GM12872 (cell line): ENCODE results near the gene ZNF474.

Source experiments
- TF ChIP-seq, protein P1 (sequence below): IDR thresholded peaks from 3 replicates; pipeline ENCODE4 v1.5.1; 2011; ENCODE audit warnings: low read depth, mild to moderate bottlenecking, low read length, moderate library complexity; ENCODE audit not compliant: insufficient read depth

ZNF474 gene

DNA sequence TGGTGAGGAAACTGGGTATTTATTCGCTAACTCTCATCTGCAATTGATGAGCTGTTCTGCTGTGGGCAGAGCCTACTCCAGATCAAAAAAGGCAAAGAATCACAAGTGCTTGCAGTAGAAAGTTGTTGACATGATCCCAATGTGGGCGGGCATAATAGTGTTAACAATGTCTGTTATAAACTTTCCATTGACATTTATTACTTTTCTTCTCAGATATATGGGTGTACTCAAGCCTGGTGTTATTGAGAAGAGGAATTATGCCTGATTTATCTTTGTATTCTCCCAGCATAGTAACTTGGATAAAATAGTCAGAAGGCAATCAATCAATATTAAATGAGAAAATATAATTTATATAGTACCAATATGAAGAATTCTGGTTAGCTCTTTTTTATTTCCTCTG is 47.8 kb downstream of the ZNF474 start:
- TF ChIP-seq, protein P1, sequence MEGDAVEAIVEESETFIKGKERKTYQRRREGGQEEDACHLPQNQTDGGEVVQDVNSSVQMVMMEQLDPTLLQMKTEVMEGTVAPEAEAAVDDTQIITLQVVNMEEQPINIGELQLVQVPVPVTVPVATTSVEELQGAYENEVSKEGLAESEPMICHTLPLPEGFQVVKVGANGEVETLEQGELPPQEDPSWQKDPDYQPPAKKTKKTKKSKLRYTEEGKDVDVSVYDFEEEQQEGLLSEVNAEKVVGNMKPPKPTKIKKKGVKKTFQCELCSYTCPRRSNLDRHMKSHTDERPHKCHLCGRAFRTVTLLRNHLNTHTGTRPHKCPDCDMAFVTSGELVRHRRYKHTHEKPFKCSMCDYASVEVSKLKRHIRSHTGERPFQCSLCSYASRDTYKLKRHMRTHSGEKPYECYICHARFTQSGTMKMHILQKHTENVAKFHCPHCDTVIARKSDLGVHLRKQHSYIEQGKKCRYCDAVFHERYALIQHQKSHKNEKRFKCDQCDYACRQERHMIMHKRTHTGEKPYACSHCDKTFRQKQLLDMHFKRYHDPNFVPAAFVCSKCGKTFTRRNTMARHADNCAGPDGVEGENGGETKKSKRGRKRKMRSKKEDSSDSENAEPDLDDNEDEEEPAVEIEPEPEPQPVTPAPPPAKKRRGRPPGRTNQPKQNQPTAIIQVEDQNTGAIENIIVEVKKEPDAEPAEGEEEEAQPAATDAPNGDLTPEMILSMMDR = no peak

- TF ChIP-seq, protein P1 = no peak
Measured at GRCh38 chr5:122179701-122180100, 50.4 kb downstream of the ZNF474 start.

DNA sequence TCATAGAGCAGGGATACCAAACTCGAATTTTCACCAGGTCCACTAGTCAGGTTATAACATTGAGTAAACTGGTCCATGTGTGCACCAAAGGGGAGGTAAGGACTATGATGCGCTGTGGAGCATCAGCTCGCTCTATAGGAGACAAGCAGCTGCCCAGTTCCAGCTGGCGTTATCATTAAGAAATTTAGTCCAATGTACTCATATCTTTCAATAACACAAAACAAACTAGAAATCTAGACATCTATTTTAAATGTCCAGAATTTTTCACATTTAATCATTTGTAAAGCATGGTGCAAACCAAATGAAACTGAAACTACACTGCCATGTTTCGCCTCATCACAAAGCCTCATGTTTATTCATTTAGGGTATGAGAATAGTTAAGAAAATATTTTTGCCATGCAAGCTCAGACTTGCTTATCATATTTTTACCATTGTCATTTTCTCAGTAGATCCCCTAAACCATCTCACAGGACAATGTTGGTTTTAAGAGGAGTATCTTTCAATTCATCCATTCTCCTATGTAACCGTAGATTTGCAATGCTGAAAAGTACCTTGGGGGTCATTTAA is 50.9 kb downstream of the ZNF474 start:
- TF ChIP-seq, protein P1 = no peak

DNA sequence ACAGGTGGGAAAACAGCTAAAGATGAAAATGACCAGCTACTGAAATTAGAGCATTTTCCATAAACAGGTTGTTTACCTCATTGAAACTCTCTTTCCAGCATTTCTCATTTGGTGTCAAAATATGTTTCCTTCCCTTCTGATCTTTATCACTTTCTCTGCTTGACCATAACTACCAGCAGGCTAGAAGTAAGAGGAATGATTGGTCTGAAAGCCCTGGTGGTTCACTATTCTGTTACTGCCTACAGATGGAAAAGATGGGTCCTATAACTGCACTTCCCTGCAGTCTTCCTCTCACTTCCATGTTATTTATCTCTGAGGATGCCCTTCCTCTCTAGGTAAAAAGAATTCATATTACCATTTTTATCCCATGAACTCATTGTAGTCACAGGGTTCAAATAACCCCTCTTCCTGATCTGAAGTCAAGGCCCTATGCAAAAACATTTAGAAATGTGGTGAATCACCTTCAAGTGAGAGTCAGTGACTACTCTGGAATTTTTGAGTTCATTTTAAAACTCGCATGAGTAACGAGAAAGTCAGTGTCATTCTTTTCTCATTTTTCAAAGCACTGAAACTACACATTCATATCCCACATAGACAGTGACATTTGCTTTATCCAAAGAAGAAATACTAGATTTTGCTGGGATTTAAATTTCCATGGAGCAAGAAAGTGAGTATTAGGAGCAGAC is 51.7 kb downstream of the ZNF474 start:
- TF ChIP-seq, protein P1 = no peak

DNA sequence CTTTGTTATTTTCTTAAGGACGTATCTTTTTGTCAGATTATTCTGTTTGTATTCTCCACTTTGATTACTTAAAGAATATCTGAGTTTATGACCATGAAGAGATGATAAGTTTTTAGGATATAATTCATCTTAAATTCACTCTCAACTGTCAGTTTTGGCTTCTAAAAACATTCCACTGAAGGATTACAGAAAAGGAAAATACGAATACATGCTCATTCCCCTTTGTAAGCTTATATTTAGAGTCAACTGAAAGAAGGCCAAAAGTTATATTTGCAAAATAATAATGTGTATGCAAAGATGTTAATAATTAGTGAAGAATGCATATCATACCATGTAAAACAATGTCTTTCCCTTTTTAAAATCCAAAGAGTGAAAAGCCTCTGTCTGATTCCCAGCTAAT is 52.5 kb downstream of the ZNF474 start:
- TF ChIP-seq, protein P1 = no peak

DNA sequence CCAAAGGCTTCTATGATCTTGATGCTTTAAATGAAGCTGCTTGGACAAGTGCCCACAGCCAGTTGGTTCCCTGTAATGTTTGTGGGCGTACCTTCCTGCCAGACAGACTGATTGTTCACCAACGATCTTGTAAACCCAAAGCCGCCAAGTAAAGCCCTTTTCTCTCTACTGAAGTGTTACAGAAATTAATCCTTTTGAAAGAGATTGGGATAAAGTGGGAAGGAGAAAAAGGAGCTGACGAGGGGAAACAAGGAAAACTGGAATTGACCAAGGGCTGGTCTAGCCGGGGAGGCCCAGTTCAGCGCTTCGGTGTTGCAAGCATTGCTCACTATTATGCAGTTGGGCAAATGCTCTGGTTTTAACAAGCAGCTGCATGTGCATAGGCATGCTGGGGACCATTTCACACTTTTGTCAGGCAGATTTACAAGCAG is 53.2 kb downstream of the ZNF474 start:
- TF ChIP-seq, protein P1 = no peak

DNA sequence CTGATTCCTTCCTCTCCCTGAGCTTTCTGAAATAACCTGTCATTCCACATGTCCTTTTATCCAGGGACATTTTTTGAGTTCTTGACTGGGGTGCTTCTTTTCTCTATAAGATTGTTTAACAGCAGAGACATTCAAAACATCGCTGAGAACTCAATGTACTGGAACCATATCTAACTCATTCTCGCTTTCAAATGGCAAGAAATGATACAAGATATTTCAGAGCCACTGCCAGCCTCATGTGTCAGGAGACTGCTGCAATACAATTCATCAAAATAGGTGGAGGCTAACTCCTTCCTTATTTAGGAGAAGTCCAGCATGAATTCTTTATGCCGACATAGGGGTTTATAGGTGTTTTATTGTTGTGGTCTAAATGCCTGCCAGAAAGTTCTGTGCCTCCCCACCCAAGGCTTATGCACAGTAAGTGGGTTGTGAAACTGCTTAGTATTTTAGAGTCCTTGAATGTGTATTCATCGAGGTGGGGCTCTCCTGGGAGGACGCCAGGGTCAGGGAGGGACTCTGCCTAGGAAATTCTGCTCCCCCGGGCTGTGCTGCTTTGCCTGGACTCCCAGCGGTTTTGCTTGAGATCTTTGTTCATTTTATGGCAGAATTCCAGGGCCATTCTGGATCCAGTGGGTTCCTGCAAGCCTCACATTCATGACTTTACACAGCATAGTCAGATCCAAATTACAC is 53.9 kb downstream of the ZNF474 start:
- TF ChIP-seq, protein P1 = no peak
